K562 (cell line): ENCODE data around the gene EXOC3. TPM values are rescaled to one million over a fixed set of nuclear protein-coding genes. Genes with fewer than 3 reads are reported as not detected.

Source experiments
- ATAC-seq: fragments of 200-7000 bp; cut with Tn5 transposase; 3 replicates; pipeline ENCODE4 v1.9.1; 2020; ENCODE audit warnings: moderate library complexity
- BruUV-seq: library from RNA; stranded (reverse); fragments of 400-500 nt; replicated peaks from 2 replicates; lab custom pipeline; 2021; lab: Mats Ljungman, UMichigan
- CTCF ChIA-PET: fragments of 300-600 bp; formaldehyde crosslinking; extraction: SDS; loops from one replicate; lab custom pipeline; 2021; ENCODE audit warnings: low intra/inter-chr PET ratio; lab: Yijun Ruan, JAX
- POLR2A ChIA-PET: fragments of 300-600, 350-650 bp; sonication (Branson Sonifier 250); formaldehyde crosslinking; extraction: SDS; loops from one replicate; lab custom pipeline; 2021; ENCODE audit warnings: antibody characterized with exemption, inconsistent platforms; lab: Yijun Ruan, JAX
- DNase-seq, 4 experiments: peaks; one replicate each; pipeline versions ENCODE4 v3.0.0 to v3.0.0-alpha.2; 2011 to 2018; ENCODE audit warnings: low spot score in 3 of 4, mixed read lengths in 3 of 4; ENCODE audit errors: extremely low read depth in 1 of 4
- FAIRE-seq: peaks from 2 replicates; lab custom pipeline; 2011; peaks lifted over from hg19 to GRCh38; lab: Jason Lieb, UNC
- H2AFZ ChIP-seq: 2 replicates; pipeline ENCODE4 v1.6.0; 2011; ENCODE audit warnings: low read depth, low read length, control low read depth, inconsistent platforms
- H3K27ac ChIP-seq: fragments of 200-600 bp; 3 replicates; pipeline ENCODE4 v1.8.0; 2011; ENCODE audit warnings: low read depth, mild to moderate bottlenecking, control low read depth, inconsistent platforms, low read length, moderate library complexity, mixed read lengths; ENCODE audit errors: extremely low read depth
- H3K27me3 ChIP-seq, 2 experiments: fragments of 300-600 bp in 1 of 2; 2 replicates in 1 of 2; 3 replicates in 1 of 2; pipeline versions ENCODE4 v1.6.0 to v1.8.0; 2011; ENCODE audit warnings: inconsistent platforms in 2 of 2, low read length in 2 of 2, mild to moderate bottlenecking in 1 of 2, mixed read lengths in 1 of 2, moderate library complexity in 1 of 2; ENCODE audit not compliant: control insufficient read depth in 2 of 2, insufficient read depth in 2 of 2
- H3K36me3 ChIP-seq: fragments of 300-600 bp; 3 replicates; pipeline ENCODE4 v1.8.0; 2011; ENCODE audit warnings: mild to moderate bottlenecking, low read length, inconsistent platforms; ENCODE audit not compliant: control insufficient read depth, insufficient read depth
- H3K4me1 ChIP-seq, 2 experiments: fragments of 200-600 bp in 1 of 2; replicated peaks in 1 of 2; 2 replicates in 1 of 2; 3 replicates in 1 of 2; pipeline versions ENCODE4 v1.5.1 to v1.8.0; 2011; ENCODE audit warnings: inconsistent platforms in 2 of 2, low read length in 2 of 2, mild to moderate bottlenecking in 1 of 2, mixed read lengths in 1 of 2, moderate library complexity in 1 of 2; ENCODE audit not compliant: control insufficient read depth in 2 of 2, insufficient read depth in 2 of 2
- H3K4me2 ChIP-seq: 2 replicates; pipeline ENCODE4 v1.6.1; 2011; ENCODE audit warnings: low read length, control low read depth, inconsistent platforms, mixed read lengths; ENCODE audit not compliant: insufficient read depth
- H3K4me3 ChIP-seq: fragments of 200-600 bp; sonication (generic), shearing (Covaris generic); 2 replicates; pipeline ENCODE4 v1.5.1; 2016; ENCODE audit warnings: control low read depth, inconsistent platforms
- H3K79me2 ChIP-seq: fragments of 200-600 bp; 3 replicates; pipeline ENCODE4 v1.8.0; 2011; ENCODE audit warnings: low read length, inconsistent platforms; ENCODE audit not compliant: control insufficient read depth, insufficient read depth
- H3K9ac ChIP-seq, 2 experiments: 2 replicates each; pipeline versions ENCODE4 v1.6.0 to v1.6.1; 2011; ENCODE audit warnings: low read depth in 2 of 2, low read length in 2 of 2, control low read depth in 1 of 2, inconsistent platforms in 1 of 2, mild to moderate bottlenecking in 1 of 2, mixed read lengths in 1 of 2; ENCODE audit not compliant: insufficient read depth in 1 of 2
- H3K9me1 ChIP-seq: one replicate; pipeline ENCODE4 v1.6.0; 2011; ENCODE audit warnings: inconsistent platforms, mild to moderate bottlenecking, low read length, moderate library complexity; ENCODE audit not compliant: control insufficient read depth, insufficient read depth
- H3K9me3 ChIP-seq: replicated peaks from 2 replicates; pipeline ENCODE4 v1.5.1; 2011; ENCODE audit warnings: low read depth, low read length, inconsistent platforms; ENCODE audit not compliant: control insufficient read depth, insufficient read depth
- H4K20me1 ChIP-seq: replicated peaks from 2 replicates; pipeline ENCODE4 v1.6.1; 2011; ENCODE audit warnings: low read length, inconsistent platforms, mixed read lengths; ENCODE audit not compliant: control insufficient read depth, insufficient read depth
- C11orf30 ChIP-seq: fragments of 450-650 bp; IDR thresholded peaks from 2 replicates; pipeline ENCODE4 v1.6.1; 2016; ENCODE audit warnings: low read depth, mild to moderate bottlenecking
- MAX ChIP-seq: sonication (generic); formaldehyde crosslinking; IDR thresholded peaks from 2 replicates; pipeline ENCODE4 v1.9.0; 2022; ENCODE audit warnings: mild to moderate bottlenecking, missing genetic modification reagents
- MAZ ChIP-seq, 2 experiments: fragments of 450-650 bp in 1 of 2; sonication (generic) in 1 of 2; formaldehyde crosslinking; IDR thresholded peaks in 1 of 2; conservative IDR thresholded peaks in 1 of 2; 2 replicates each; pipeline versions ENCODE4 v1.4.0 to v1.5.0; 2020; ENCODE audit warnings: mild to moderate bottlenecking in 1 of 2, missing genetic modification reagents in 1 of 2
- MEF2A ChIP-seq: IDR thresholded peaks from 2 replicates; pipeline ENCODE4 v1.6.1; 2011; ENCODE audit warnings: low read depth, mild to moderate bottlenecking, low read length, moderate library complexity; ENCODE audit not compliant: control insufficient read depth
- TRIM28 ChIP-seq: fragments of 450-650 bp; IDR thresholded peaks from 2 replicates; pipeline ENCODE4 v1.6.1; 2017
- ZBTB26 ChIP-seq: fragments of 450-650 bp; formaldehyde crosslinking; IDR thresholded peaks from 2 replicates; pipeline ENCODE4 v1.4.0; 2022; ENCODE audit warnings: missing genetic modification characterization
- ZNF133 ChIP-seq: fragments of 250-450 bp; sonication (Bioruptor Pico); IDR thresholded peaks from 2 replicates; pipeline ENCODE4 v1.4.0; 2020; ENCODE audit warnings: mild to moderate bottlenecking
- WGBS: fragments of 100-300 bp; shearing (Covaris generic); methylation state at CpG from one replicate; pipeline ENCODE4 v1.1.6; 2016; ENCODE audit warnings: low coverage, mixed read lengths; ENCODE audit not compliant: insufficient coverage; ENCODE audit errors: missing lambda C conversion rate; 5-methylcytosine and 5-hydroxymethylcytosine counted together
- in situ Hi-C: fragments of 300-500 bp; cut with MboI; formaldehyde crosslinking; loops from 4 replicates; pipeline ENCODE4 v1.15.0; 2018; ENCODE audit warnings: inconsistent platforms, mixed read lengths
- intact Hi-C: fragments of 100-400 bp; cut with micrococcal nuclease; formaldehyde crosslinking; loops from 2 replicates; pipeline ENCODE4 v1.14.2; 2022
- polyA plus RNA-seq, 8 experiments: library from polyadenylated mRNA; depleted of rRNA in 4 of 8; stranded (reverse) in 5 of 8; unstranded in 3 of 8; fragments of >200 nt; fragmentation: Nextera tagmentation in 2 of 8; fragmentation: Illumina TruSeq in 1 of 8; extraction: Ambion mirVana in 2 of 8; extraction: Trizol in 1 of 8; gene quantifications; 2 replicates each; pipeline versions ENCODE4 v1.2.1 to v1.2.3, GENCODE V29; 2011 to 2014; ENCODE audit warnings: inconsistent platforms in 1 of 8, missing spikeins in 1 of 8
- total RNA-seq, 7 experiments: library from RNA; depleted of rRNA in 6 of 7; stranded (reverse); fragments of >200 nt in 6 of 7; fragmentation: Illumina TruSeq in 2 of 7; extraction: Trizol in 2 of 7; gene quantifications; 2 replicates each; pipeline versions ENCODE4 v1.2.1 to v1.2.3, GENCODE V29; 2011 to 2021; ENCODE audit warnings: low replicate concordance in 1 of 7

The EXOC3 gene
- total and polyA plus RNA-seq, 9 of the 15 experiments (the other 6 are each of a cell fraction or from before 2014, with no cell fraction given): 1.4 to 41.9 (median 22.4) TPM

- BruUV-seq: no TSS peak
- DNase-seq (no peak), FAIRE-seq (peak; percentile 57), ATAC-seq (no peak)
- peaks cover 0 to 51% of the 10 kb centered on the region in 2 experiments; a peak in 2 of 5 replicates for H3K4me1 ChIP-seq
- H3K4me2 ChIP-seq: no peak overlapping the region
- no peaks in the 10 kb centered on the region for H3K9me1 ChIP-seq
- no peak overlapping the region for H2AFZ ChIP-seq
- ChIA-PET CTCF (interaction anchor here (1.0 to 1.2 kb wide), 2 partner anchors 236 to 389 kb away, joined by 3 to 5 read pairs; no protein-coding TSS in a partner anchor), POLR2A (interaction anchor here (0.6 to 1.0 kb wide), 4 partner anchors 9 to 702 kb away, joined by 3 to 4 read pairs (median 3); partner anchors contain the start of genes BRD9 and TRIP13)
- no peak overlapping the region for H3K4me3 ChIP-seq
- TF ChIP-seq C11orf30: no peak
- no peak for TF ChIP-seq MAZ (CRISPR knock-in tag; conservative IDR thresholded peaks at IDR 0.05 in 1 of 2, IDR thresholded peaks at IDR 0.05 in 1 of 2)
- no peak for TF ChIP-seq TRIM28
- TF ChIP-seq ZBTB26: no peak
- TF ChIP-seq MAX: no peak
- TF ChIP-seq ZNF133 (CRISPR knock-in tag): no peak
- TF ChIP-seq MEF2A: no peak
- H3K36me3 ChIP-seq: no peaks in the 10 kb centered on the region
- 26% methylated on average over 4 of the region's 4 CpGs for WGBS
- peaks cover 44 to 90% of the 10 kb centered on the region in 2 experiments for H3K27me3 ChIP-seq
- H3K27ac ChIP-seq: no peak overlapping the region
- no peaks in the 10 kb centered on the region for H3K79me2 ChIP-seq
- no peaks in the 10 kb centered on the region for H3K9me3 ChIP-seq
- H3K9ac ChIP-seq: no peak overlapping the region
- H4K20me1 ChIP-seq: no peaks in the 10 kb centered on the region; the same call in 1 of the 2 replicates
- in situ Hi-C loops (loop anchor here (5.0 kb wide), 1 partner anchor 119 kb away; no protein-coding TSS in a partner anchor), intact Hi-C loops (loop anchor here (1.0 kb wide), 1 partner anchor 114 kb away; no protein-coding TSS in a partner anchor)
These were observed 11.3 kb upstream of the EXOC3 start for GRCh38 chr5:431711-432050.
